HepG2 (cell line): Measurements from ENCODE around the gene TLR6. TPM values are rescaled to one million over a fixed set of nuclear protein-coding genes. Genes with fewer than 3 reads are reported as not detected.
A peak's percentile ranks its signal among the peaks of the same experiment; 100 is the strongest.
"Not testable (repeated sequence)": the region's sequence is repeated elsewhere in the genome, so short reads cannot be mapped to it uniquely, and the experiment has no call there.

Experiments
- ATAC-seq: fragments of 200-7000 bp; cut with Tn5 transposase; 3 replicates; pipeline ENCODE4 v1.9.1; 2020; ENCODE audit warnings: mild to moderate bottlenecking, moderate library complexity
- BruUV-seq: library from RNA; stranded (reverse); fragments of 400-500 nt; replicated peaks from 2 replicates; lab custom pipeline; 2021; lab: Mats Ljungman, UMichigan
- CTCF ChIA-PET: fragments of 300-600 bp; formaldehyde crosslinking; extraction: SDS; loops from one replicate; lab custom pipeline; 2021; ENCODE audit warnings: low total read pairs, inconsistent platforms, low intra/inter-chr PET ratio; lab: Yijun Ruan, JAX
- POLR2A ChIA-PET: fragments of 350-600 bp; sonication (Branson Sonifier 250); formaldehyde crosslinking; loops from one replicate; lab custom pipeline; 2020; ENCODE audit warnings: antibody characterized with exemption, inconsistent platforms; lab: Yijun Ruan, JAX
- DNase-seq: peaks from one replicate; pipeline ENCODE4 v3.0.0-alpha.2; 2015; ENCODE audit warnings: low spot score
- FAIRE-seq: peaks from 3 replicates; lab custom pipeline; 2011; peaks lifted over from hg19 to GRCh38; lab: Jason Lieb, UNC
- H2AFZ ChIP-seq: one replicate; pipeline ENCODE4 v1.6.1; 2011; ENCODE audit warnings: low read length, inconsistent platforms
- H3K27ac ChIP-seq: fragments of 300-600 bp; 3 replicates; pipeline ENCODE4 v1.8.0; 2011; ENCODE audit warnings: mixed run types, mild to moderate bottlenecking, mixed read lengths, low read length, inconsistent platforms; ENCODE audit not compliant: insufficient read depth; ENCODE audit errors: extremely low read length
- H3K27me3 ChIP-seq, 2 experiments: fragments of 200-600 bp in 1 of 2; 2 replicates in 1 of 2; 3 replicates in 1 of 2; pipeline versions ENCODE4 v1.6.0 to v1.8.0; 2011; ENCODE audit warnings: low read length in 2 of 2, mild to moderate bottlenecking in 2 of 2, moderate library complexity in 2 of 2, inconsistent platforms in 1 of 2; ENCODE audit not compliant: insufficient read depth in 2 of 2, control insufficient read depth in 1 of 2
- H3K36me3 ChIP-seq, 2 experiments: fragments of 200-600 bp in 1 of 2; replicated peaks in 1 of 2; 2 replicates in 1 of 2; 3 replicates in 1 of 2; pipeline versions ENCODE4 v1.5.1 to v1.8.0; 2011; ENCODE audit warnings: low read length in 2 of 2, inconsistent platforms in 1 of 2; ENCODE audit not compliant: insufficient read depth in 2 of 2, control insufficient read depth in 1 of 2
- H3K4me1 ChIP-seq: 2 replicates; pipeline ENCODE4 v1.5.1; 2012; ENCODE audit warnings: low read length, inconsistent platforms; ENCODE audit not compliant: insufficient read depth
- H3K4me2 ChIP-seq: 2 replicates; pipeline ENCODE4 v1.6.0; 2011; ENCODE audit warnings: low read depth, low read length, inconsistent platforms
- H3K4me3 ChIP-seq, 3 experiments: fragments of 200-600 bp in 1 of 3; sonication (generic), shearing (Covaris generic) in 1 of 3; replicated peaks in 1 of 3; 2 replicates each; pipeline ENCODE4 v1.5.1; 2011 to 2016; ENCODE audit warnings: low read length in 3 of 3, inconsistent platforms in 2 of 3, low read depth in 2 of 3, mild to moderate bottlenecking in 2 of 3, control low read depth in 1 of 3, mixed read lengths in 1 of 3; ENCODE audit not compliant: insufficient read depth in 1 of 3
- H3K79me2 ChIP-seq: one replicate; pipeline ENCODE4 v1.6.1; 2011; ENCODE audit warnings: low read length, inconsistent platforms; ENCODE audit not compliant: insufficient read depth
- H3K9ac ChIP-seq: 2 replicates; pipeline ENCODE4 v1.6.0; 2011; ENCODE audit warnings: mild to moderate bottlenecking, low read depth, low read length, inconsistent platforms; ENCODE audit not compliant: insufficient read depth
- H3K9me3 ChIP-seq: 2 replicates; pipeline ENCODE4 v1.5.1; 2012; ENCODE audit warnings: mild to moderate bottlenecking, low read length
- H4K20me1 ChIP-seq: 2 replicates; pipeline ENCODE4 v1.6.0; 2011; ENCODE audit warnings: inconsistent platforms, mild to moderate bottlenecking, low read length, moderate library complexity; ENCODE audit not compliant: insufficient read depth
- GABPA ChIP-seq, 2 experiments: IDR thresholded peaks; 2 replicates each; pipeline ENCODE4 v1.6.1; 2011 to 2016; ENCODE audit warnings: low read depth in 2 of 2, low read length in 1 of 2, missing biosample characterization in 1 of 2, missing genetic modification characterization in 1 of 2
- GABPB1 ChIP-seq: IDR thresholded peaks from 2 replicates; pipeline ENCODE4 v1.6.1; 2016; ENCODE audit warnings: mild to moderate bottlenecking, missing genetic modification reagents, moderate library complexity, missing compliant biosample characterization
- STAT5B ChIP-seq: sonication (generic); formaldehyde crosslinking; IDR thresholded peaks from 2 replicates; pipeline ENCODE4 v1.4.0; 2020; ENCODE audit warnings: missing genetic modification reagents
- WGBS: methylation state at CpG from one replicate; pipeline ENCODE4 v1.1.6; 2017; ENCODE audit warnings: low lambda C conversion rate; 5-methylcytosine and 5-hydroxymethylcytosine counted together
- in situ Hi-C: cut with HindIII; loops from 2 replicates; pipeline ENCODE4 v1.10.0; 2017; ENCODE audit warnings: low pct_unique_long_range_greater_than_20kb; ENCODE audit not compliant: extremely low pct_ligation_motif_present
- intact Hi-C: fragments of 100-400 bp; cut with micrococcal nuclease; formaldehyde crosslinking; loops from one replicate; pipeline ENCODE4 v1.10.0; 2022; ENCODE audit not compliant: unreplicated experiment
- polyA plus RNA-seq, 8 experiments: library from polyadenylated mRNA; depleted of rRNA in 3 of 8; stranded (reverse) in 7 of 8; unstranded in 1 of 8; fragments of >200 nt; fragmentation: Illumina TruSeq in 4 of 8; extraction: Trizol in 4 of 8; gene quantifications; 2 replicates each; pipeline versions ENCODE4 v1.2.1 to v1.2.3, GENCODE V29; 2011 to 2016; ENCODE audit warnings: low read depth in 4 of 8, missing spikeins in 1 of 8, mixed read lengths in 1 of 8; ENCODE audit not compliant: insufficient read depth in 1 of 8
- total RNA-seq, 5 experiments: library from RNA; depleted of rRNA; stranded (reverse); fragments of >200 nt; fragmentation: Illumina TruSeq; extraction: Trizol; gene quantifications; 2 replicates each; pipeline ENCODE4 v1.2.3, GENCODE V29; 2016; ENCODE audit warnings: low read depth in 1 of 5

The TLR6 gene
- total and polyA plus RNA-seq, 2 of the 13 experiments (the other 11 are each of a cell fraction or from before 2014, with no cell fraction given), result 0.33 to 0.71 TPM

DNA sequence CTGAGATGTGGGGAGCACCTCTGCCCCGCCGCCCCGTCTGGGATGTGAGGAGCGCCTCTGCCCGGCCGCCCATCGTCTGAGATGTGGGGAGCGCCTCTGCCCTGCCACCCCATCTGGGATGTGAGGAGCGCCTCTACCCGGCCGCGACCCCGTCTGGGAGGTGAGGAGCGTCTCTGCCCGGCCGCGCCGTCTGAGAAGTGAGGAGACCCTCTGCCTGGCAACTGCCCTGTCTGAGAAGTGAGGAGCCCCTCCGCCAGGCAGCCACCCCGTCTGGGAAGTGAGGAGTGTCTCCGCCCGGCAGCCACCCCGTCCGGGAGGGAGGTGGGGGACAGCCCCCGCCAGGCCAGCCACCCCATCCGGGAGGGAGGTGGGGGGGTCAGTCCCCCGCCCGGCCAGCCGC, 49.2 kb downstream of the TLR6 start:
- H3K27me3 ChIP-seq, DNase-seq, H2AFZ ChIP-seq, H4K20me1 ChIP-seq, H3K4me2 ChIP-seq, H3K9ac ChIP-seq, H3K79me2 ChIP-seq, in situ Hi-C loops, H3K9me3 ChIP-seq, FAIRE-seq, H3K27ac ChIP-seq, ATAC-seq, CTCF ChIA-PET, BruUV-seq, H3K36me3 ChIP-seq, H3K4me3 ChIP-seq, POLR2A ChIA-PET, intact Hi-C loops: not testable (repeated sequence)
- WGBS, result 91% methylated on average over 13 of the region's 29 CpGs
- peaks cover 12% of the 10 kb centered on the region for H3K4me1 ChIP-seq

DNA sequence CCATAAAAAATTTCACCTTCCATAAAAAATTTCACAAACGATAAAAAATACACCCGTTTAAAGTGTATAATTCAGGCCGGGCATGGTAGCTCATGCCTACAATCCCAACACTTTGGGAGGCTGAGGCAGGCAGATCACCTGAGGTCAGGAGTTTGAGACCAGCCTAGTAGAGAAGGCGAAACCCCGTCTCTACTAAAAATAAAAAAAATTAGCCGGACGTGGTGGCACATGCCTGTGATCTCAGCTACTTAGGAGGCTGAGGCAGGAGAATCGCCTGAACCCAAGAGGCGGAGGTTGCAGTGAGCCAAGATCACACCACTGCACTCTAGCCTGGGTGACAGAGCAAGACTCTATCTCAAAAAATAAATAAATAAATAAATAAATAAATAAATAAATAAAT, 50.4 kb downstream of the TLR6 start:
- H3K9ac ChIP-seq, H3K27ac ChIP-seq, FAIRE-seq, POLR2A ChIA-PET, H3K36me3 ChIP-seq, BruUV-seq, H4K20me1 ChIP-seq, CTCF ChIA-PET, in situ Hi-C loops, H3K4me2 ChIP-seq, H3K4me3 ChIP-seq, H3K9me3 ChIP-seq, DNase-seq, H2AFZ ChIP-seq, intact Hi-C loops, H3K79me2 ChIP-seq, ATAC-seq, H3K27me3 ChIP-seq: not testable (repeated sequence)
- 81% methylated on average over 9 of the region's 9 CpGs for WGBS
- peaks cover 12% of the 10 kb centered on the region for H3K4me1 ChIP-seq

- ATAC-seq (no peak), DNase-seq (no peak), FAIRE-seq (no peak)
- Histone ChIP-seq H3K4me3 (no peak overlapping the region), H4K20me1 (no peaks in the 10 kb centered on the region), H2AFZ (no peak overlapping the region), H3K27me3 (peaks cover 0 to 8% of the 10 kb centered on the region in 2 experiments; a peak in 1 of 5 replicates), H3K27ac (no peak overlapping the region), H3K36me3 (no peaks in the 10 kb centered on the region), H3K4me2 (0 out of 2 replicates have a peak overlapping the region, but pooled peaks have one; percentile 31), H3K79me2 (no peaks in the 10 kb centered on the region), H3K9ac (no peak overlapping the region), H3K9me3 (no peaks in the 10 kb centered on the region; the same call in 1 of the 2 replicates), H3K4me1 (peaks cover 12% of the 10 kb centered on the region)
- TF ChIP-seq GABPB1 (CRISPR knock-in tag) (0 out of 2 replicates have a peak, but pooled peaks have one; percentile 18), GABPA (IDR thresholded peaks at IDR 0.05; ENCODE audit: low read depth, low read length) (no peak), GABPA (CRISPR knock-in tag; IDR thresholded peaks at IDR 0.05; ENCODE audit: low read depth) (peak; percentile 42; the same call in 1 of the 2 replicates), STAT5B (no peak)
- POLR2A ChIA-PET, result no interaction called here
- CTCF ChIA-PET, result no interaction called here
- BruUV-seq, result no TSS peak
- WGBS, result 38% methylated on average over 5 of the region's 5 CpGs
- in situ Hi-C loops (no loop called here), intact Hi-C loops (no loop called here)
These were observed 51.0 kb downstream of the TLR6 start for GRCh38 chr4:38805530-38806145.
